ENCODE data around the gene CD200.

CD200 gene

GRCh38 chr3:112333002-112333380 is at the start of gene CD200:
Gene CD200 (plus strand): TSS chr3:112333156. CDS start chr3:112333213, 57 bp downstream.
- DNase-seq, result peak; percentile 75

- DNase-seq, result no peak
Observed at GRCh38 chr3:112289011-112289410, 43.9 kb upstream of the CD200 start.

- DNase-seq, result no peak
Observed at GRCh38 chr3:112293368-112294321, 39.3 kb upstream of the CD200 start, which contains the start of gene SLC9C1. Gene SLC9C1 (minus strand): TSS chr3:112294216. CDS start chr3:112286791, 7,425 bp downstream.

- DNase-seq, result no peak
Observed at GRCh38 chr3:112297714-112298113, 35.2 kb upstream of the CD200 start.

GRCh38 chr3:112298781-112299180 is 34.2 kb upstream of the CD200 start:
- DNase-seq, result no peak

- no peak for DNase-seq
Observed at GRCh38 chr3:112302150-112302830, 30.7 kb upstream of the CD200 start.

GRCh38 chr3:112302881-112303763 is 29.8 kb upstream of the CD200 start:
- no peak for DNase-seq

GRCh38 chr3:112303764-112304325 is 29.1 kb upstream of the CD200 start:
- DNase-seq, result no peak

- no peak for DNase-seq
Observed at GRCh38 chr3:112304611-112305010, 28.3 kb upstream of the CD200 start.

GRCh38 chr3:112306825-112307224 is 26.1 kb upstream of the CD200 start:
- no peak for DNase-seq

GRCh38 chr3:112307557-112307956 is 25.4 kb upstream of the CD200 start:
- DNase-seq, result no peak

GRCh38 chr3:112308151-112308911 is 24.6 kb upstream of the CD200 start:
- no peak for DNase-seq

GRCh38 chr3:112314649-112315048 is 18.3 kb upstream of the CD200 start:
- no peak for DNase-seq

- DNase-seq, result no peak
Observed at GRCh38 chr3:112315791-112316190, 17.2 kb upstream of the CD200 start.

GRCh38 chr3:112319516-112320276 is 13.3 kb upstream of the CD200 start:
- no peak for DNase-seq

GRCh38 chr3:112320691-112321090 is 12.3 kb upstream of the CD200 start:
- no peak for DNase-seq

GRCh38 chr3:112321867-112322652 is 10.9 kb upstream of the CD200 start:
- no peak for DNase-seq

- no peak for DNase-seq
Observed at GRCh38 chr3:112327371-112327951, 5.5 kb upstream of the CD200 start.

- no peak for DNase-seq
Observed at GRCh38 chr3:112331851-112332250, 1.1 kb upstream of the CD200 start.
